ENCODE measurements around the gene CIAO1.
"Not testable (repeated sequence)": the region's sequence is repeated elsewhere in the genome, so short reads cannot be mapped to it uniquely, and the experiment has no call there.

The CIAO1 gene

GRCh38 chr2:96249654-96250053 lies 16.4 kb upstream of the CIAO1 start:
- DNase-seq (ENCODE audit: low read depth in 2 of 2, low spot score in 1 of 2): no peak

- DNase-seq (ENCODE audit: low read depth in 2 of 2, low spot score in 1 of 2): no peak
These were observed 15.8 kb upstream of the CIAO1 start for GRCh38 chr2:96250188-96250587.

- DNase-seq (ENCODE audit: low read depth in 2 of 2, low spot score in 1 of 2): no peak
These were observed 14.2 kb upstream of the CIAO1 start for GRCh38 chr2:96251721-96252292.

- DNase-seq (ENCODE audit: low read depth in 2 of 2, low spot score in 1 of 2): no peak
These were observed 13.5 kb upstream of the CIAO1 start for GRCh38 chr2:96252526-96252925.

GRCh38 chr2:96253006-96253405 lies 13.0 kb upstream of the CIAO1 start:
- no peak for DNase-seq (ENCODE audit: low read depth in 2 of 2, low spot score in 1 of 2)

- DNase-seq (ENCODE audit: low read depth in 2 of 2, low spot score in 1 of 2): no peak
These were observed 11.5 kb upstream of the CIAO1 start for GRCh38 chr2:96254571-96254970.

- no peak for DNase-seq (ENCODE audit: low read depth in 2 of 2, low spot score in 1 of 2)
These were observed 9.4 kb upstream of the CIAO1 start for GRCh38 chr2:96256611-96257113.

GRCh38 chr2:96257744-96258143 lies 8.3 kb upstream of the CIAO1 start:
- DNase-seq (ENCODE audit: low read depth in 2 of 2, low spot score in 1 of 2): not testable (repeated sequence)

GRCh38 chr2:96258166-96259022 lies 7.6 kb upstream of the CIAO1 start:
- DNase-seq (ENCODE audit: low read depth in 2 of 2, low spot score in 1 of 2): no peak

GRCh38 chr2:96259497-96259921 lies 6.5 kb upstream of the CIAO1 start:
- DNase-seq (ENCODE audit: low read depth in 2 of 2, low spot score in 1 of 2): no peak

GRCh38 chr2:96260387-96261260 lies 5.4 kb upstream of the CIAO1 start:
- DNase-seq (ENCODE audit: low read depth in 2 of 2, low spot score in 1 of 2): no peak

- DNase-seq (ENCODE audit: low read depth in 2 of 2, low spot score in 1 of 2): no peak
These were observed 4.6 kb upstream of the CIAO1 start for GRCh38 chr2:96261328-96262003.

GRCh38 chr2:96262306-96262705 lies 3.7 kb upstream of the CIAO1 start:
- no peak for DNase-seq (ENCODE audit: low read depth in 2 of 2, low spot score in 1 of 2)

- DNase-seq (ENCODE audit: low read depth in 2 of 2, low spot score in 1 of 2): no peak
These were observed 1.9 kb upstream of the CIAO1 start for GRCh38 chr2:96264086-96264485.

- DNase-seq (ENCODE audit: low read depth in 2 of 2, low spot score in 1 of 2): no peak
These were observed 1.2 kb upstream of the CIAO1 start for GRCh38 chr2:96264656-96265348.

- DNase-seq (ENCODE audit: low read depth in 2 of 2, low spot score in 1 of 2): peak; percentile 13 to 17
These were observed 631 bp upstream of the CIAO1 start for GRCh38 chr2:96265349-96265839.

- DNase-seq (ENCODE audit: low read depth in 2 of 2, low spot score in 1 of 2): no peak
These were observed 1.3 kb downstream of the CIAO1 start for GRCh38 chr2:96267159-96267971.

- DNase-seq (ENCODE audit: low read depth in 2 of 2, low spot score in 1 of 2): no peak
These were observed 6.0 kb downstream of the CIAO1 start for GRCh38 chr2:96271995-96272394.

- no peak for DNase-seq (ENCODE audit: low read depth in 2 of 2, low spot score in 1 of 2)
These were observed 7.7 kb downstream of the CIAO1 start for GRCh38 chr2:96273763-96274162.
